Lower lobe of right lung (tissue), 2 donors: ENCODE data around the gene CAMK1. TPM values are rescaled to one million over a fixed set of nuclear protein-coding genes. Genes with fewer than 3 reads are reported as not detected.

Source experiments
- ATAC-seq, 2 donors: fragments of 200-7000 bp; cut with Tn5 transposase; one replicate each; pipeline ENCODE4 v1.9.1; 2020 to 2022; ENCODE audit warnings: mild to moderate bottlenecking in 2 of 2, moderate library complexity in 2 of 2
- DNase-seq: peaks from one replicate; pipeline ENCODE4 v3.0.0-alpha.2; 2020
- H3K27ac ChIP-seq: fragments of 200-600 bp; one replicate; pipeline ENCODE4 v1.8.0; 2022
- H3K27me3 ChIP-seq: fragments of 200-600 bp; one replicate; pipeline ENCODE4 v1.8.0; 2022; ENCODE audit warnings: low read depth
- H3K36me3 ChIP-seq: fragments of 200-600 bp; one replicate; pipeline ENCODE4 v1.8.0; 2022; ENCODE audit warnings: mild to moderate bottlenecking
- H3K4me1 ChIP-seq: fragments of 200-600 bp; one replicate; pipeline ENCODE4 v1.8.0; 2022
- H3K4me3 ChIP-seq: fragments of 200-600 bp; one replicate; pipeline ENCODE4 v1.8.0; 2022; ENCODE audit warnings: mild to moderate bottlenecking
- H3K9me3 ChIP-seq: fragments of 200-600 bp; one replicate; pipeline ENCODE4 v1.8.0; 2022
- intact Hi-C: fragments of 100-400 bp; cut with DNase I; formaldehyde crosslinking; loops from one replicate; pipeline ENCODE4 v1.11.0; 2022
- total RNA-seq: library from RNA; stranded (reverse); fragmentation: NEBNext Ultra II Directional; extraction: Animal tissue kit (Norgen Biotek cat#: 25700); gene quantifications from one replicate; pipeline ENCODE4 v1.2.1, GENCODE V29; 2021
- TF ChIP-seq, protein P1 (sequence below): fragments of 200-600 bp; IDR thresholded peaks from one replicate; pipeline ENCODE4 v1.8.0; 2022; ENCODE audit warnings: antibody characterized with exemption, mild to moderate bottlenecking
- donor health status: DM: no; HTN: yes; CAD: no; lungs with severe emphysema.

Gene CAMK1
- total RNA-seq, 1 donor from 2014 or later: 30.8 TPM

DNA sequence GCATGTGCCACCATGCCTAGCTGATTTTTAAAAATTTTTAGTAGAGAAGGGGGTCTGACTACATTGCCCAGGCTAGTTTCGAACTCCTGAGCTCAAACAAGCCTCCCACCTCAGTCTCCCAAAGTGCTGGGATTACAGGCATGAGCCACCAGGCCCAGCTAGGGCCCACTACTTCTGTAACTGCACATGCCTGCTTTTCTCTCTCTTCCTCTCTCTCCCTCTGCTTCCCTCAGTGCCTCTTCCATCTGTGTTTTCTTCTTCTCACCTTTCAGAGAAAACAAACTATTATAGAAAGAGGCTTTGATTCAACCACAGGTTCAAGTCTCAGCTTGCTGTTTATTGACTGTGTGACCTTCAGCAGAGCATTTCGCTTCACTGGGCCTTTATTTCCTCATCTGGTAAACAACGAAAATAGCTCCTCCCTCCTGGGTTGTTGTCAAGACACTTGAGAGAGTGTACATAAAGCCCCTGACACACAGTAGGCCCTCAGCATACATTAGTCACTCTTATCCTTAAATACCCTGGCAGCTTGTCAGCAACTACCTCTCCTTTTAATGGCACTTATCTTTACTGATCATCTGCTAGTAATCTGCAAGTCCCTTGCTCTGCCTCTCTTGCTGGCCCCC, 12.3 kb upstream of the CAMK1 start:
- intact Hi-C loops: no loop called here
- H3K36me3 ChIP-seq: peaks cover 71% of the 10 kb centered on the region
- no peak for ATAC-seq
- H3K4me1 ChIP-seq: peaks cover 26% of the 10 kb centered on the region
- DNase-seq: no peak
- no peaks in the 10 kb centered on the region for H3K9me3 ChIP-seq
- H3K27me3 ChIP-seq: no peaks in the 10 kb centered on the region
- H3K4me3 ChIP-seq: no peak overlapping the region
- TF ChIP-seq, protein P1, sequence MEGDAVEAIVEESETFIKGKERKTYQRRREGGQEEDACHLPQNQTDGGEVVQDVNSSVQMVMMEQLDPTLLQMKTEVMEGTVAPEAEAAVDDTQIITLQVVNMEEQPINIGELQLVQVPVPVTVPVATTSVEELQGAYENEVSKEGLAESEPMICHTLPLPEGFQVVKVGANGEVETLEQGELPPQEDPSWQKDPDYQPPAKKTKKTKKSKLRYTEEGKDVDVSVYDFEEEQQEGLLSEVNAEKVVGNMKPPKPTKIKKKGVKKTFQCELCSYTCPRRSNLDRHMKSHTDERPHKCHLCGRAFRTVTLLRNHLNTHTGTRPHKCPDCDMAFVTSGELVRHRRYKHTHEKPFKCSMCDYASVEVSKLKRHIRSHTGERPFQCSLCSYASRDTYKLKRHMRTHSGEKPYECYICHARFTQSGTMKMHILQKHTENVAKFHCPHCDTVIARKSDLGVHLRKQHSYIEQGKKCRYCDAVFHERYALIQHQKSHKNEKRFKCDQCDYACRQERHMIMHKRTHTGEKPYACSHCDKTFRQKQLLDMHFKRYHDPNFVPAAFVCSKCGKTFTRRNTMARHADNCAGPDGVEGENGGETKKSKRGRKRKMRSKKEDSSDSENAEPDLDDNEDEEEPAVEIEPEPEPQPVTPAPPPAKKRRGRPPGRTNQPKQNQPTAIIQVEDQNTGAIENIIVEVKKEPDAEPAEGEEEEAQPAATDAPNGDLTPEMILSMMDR: no peak
- H3K27ac ChIP-seq: no peak overlapping the region

DNA sequence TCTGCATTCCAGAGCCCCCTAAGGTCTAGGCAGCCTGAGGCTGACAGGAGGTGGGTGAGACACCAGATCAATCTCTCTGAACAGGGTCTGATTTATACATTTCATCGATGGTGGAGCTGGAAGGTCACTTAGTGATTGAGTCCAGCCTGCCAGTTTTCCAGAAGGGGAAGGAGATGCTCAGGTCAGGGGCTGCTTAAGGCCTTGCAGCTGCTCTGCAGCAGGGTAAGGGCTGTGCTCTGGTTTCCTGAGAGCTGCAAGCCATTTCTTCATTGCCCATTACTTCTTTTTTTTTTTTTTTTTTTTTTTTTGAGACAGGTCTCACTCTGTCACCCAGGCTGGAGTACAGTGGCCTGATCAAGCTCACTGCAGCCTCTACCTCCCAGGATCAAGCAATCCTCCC, 11.8 kb upstream of the CAMK1 start:
- ATAC-seq (no peak), DNase-seq (no peak)
- TF ChIP-seq, protein P1: no peak
- intact Hi-C loops: no loop called here
- H3K4me1 ChIP-seq: peaks cover 26% of the 10 kb centered on the region
- H3K9me3 ChIP-seq: no peaks in the 10 kb centered on the region
- H3K27me3 ChIP-seq: no peaks in the 10 kb centered on the region
- H3K27ac ChIP-seq: no peak overlapping the region
- no peak overlapping the region for H3K4me3 ChIP-seq
- peaks cover 66% of the 10 kb centered on the region for H3K36me3 ChIP-seq

DNA sequence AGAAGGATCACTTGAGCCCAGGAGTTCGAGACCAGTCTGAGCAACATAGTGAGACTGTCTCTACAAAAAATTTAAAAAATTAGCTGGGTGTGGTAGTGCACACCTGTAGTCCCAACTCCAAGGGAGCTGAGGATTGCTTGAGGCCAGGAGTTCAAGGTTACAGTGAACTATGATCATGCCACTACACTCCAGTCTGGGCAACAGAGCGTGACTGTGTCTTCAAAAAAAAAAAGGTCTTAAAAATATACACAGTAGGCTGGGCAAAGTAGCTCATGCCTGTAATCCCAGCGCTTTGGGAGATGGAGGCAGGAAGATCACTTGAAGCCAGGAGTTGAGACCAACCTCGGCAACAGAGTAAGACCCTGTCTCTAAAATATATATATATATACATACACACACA, 11.2 kb upstream of the CAMK1 start:
- DNase-seq: no peak
- H3K27me3 ChIP-seq: no peaks in the 10 kb centered on the region
- no peaks in the 10 kb centered on the region for H3K9me3 ChIP-seq
- H3K27ac ChIP-seq: peak overlapping the region; percentile 71
- peaks cover 61% of the 10 kb centered on the region for H3K36me3 ChIP-seq
- no peak for ATAC-seq
- peaks cover 26% of the 10 kb centered on the region for H3K4me1 ChIP-seq
- intact Hi-C loops: no loop called here
- TF ChIP-seq, protein P1: no peak
- no peak overlapping the region for H3K4me3 ChIP-seq

DNA sequence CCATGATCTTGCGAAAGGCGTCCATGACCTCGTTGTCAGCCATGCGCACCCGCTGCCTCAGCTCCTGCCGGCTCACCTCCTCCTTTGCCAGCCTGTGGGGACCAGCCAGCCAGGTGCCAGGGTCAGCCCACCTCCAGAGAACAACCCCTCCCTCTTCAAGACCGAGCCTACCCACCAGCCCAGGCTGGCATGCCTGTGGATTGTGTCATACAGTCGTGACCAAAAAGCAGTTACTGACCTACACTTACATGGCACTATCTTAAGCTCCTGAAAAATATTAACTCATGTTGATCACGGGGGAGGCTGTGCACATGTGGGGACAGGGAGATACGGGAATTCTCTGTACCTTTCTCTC, 10.7 kb upstream of the CAMK1 start:
- DNase-seq: no peak
- Histone ChIP-seq H3K27me3 (no peaks in the 10 kb centered on the region), H3K4me3 (no peak overlapping the region), H3K27ac (peak overlapping the region; percentile 71), H3K36me3 (peaks cover 56% of the 10 kb centered on the region), H3K4me1 (peaks cover 26% of the 10 kb centered on the region), H3K9me3 (no peaks in the 10 kb centered on the region)
- no peak for ATAC-seq
- TF ChIP-seq, protein P1: no peak
- intact Hi-C loops: no loop called here

DNA sequence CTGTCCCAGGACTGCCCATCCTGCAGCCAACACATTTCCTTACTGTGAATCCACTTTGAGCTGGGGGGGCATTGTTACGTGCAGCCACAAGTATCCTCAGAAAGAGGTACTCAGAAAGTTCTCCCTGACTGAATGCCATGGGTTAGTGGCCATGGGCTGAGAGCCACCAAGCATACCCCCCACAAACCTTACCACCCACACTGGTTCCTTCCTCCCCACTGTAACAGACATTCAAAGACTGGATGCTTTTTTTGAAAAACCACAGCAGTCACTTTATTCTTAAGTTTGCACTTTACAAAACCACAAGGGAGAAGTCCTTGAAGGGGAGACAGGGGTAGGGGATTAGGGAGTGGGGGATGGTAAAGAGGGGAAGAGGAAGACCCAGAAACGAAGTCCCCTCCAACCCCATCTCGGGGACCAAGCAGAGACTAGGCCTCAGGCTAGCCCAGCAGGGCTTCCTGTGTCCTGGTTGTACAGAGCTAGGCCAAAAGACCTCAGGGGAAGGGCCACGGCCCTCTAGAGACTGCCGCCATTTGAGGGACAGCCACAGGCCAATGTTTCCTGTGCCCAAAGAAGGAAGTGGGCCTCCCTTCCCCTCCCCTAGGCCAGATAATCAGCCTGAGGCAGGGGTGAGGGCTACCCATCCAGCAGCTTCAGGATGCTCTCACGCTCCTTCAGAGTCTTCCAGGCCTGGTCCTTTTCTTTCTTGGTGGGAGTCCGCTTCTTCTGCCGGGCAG, 10.1 kb upstream of the CAMK1 start:
- ATAC-seq (peak; percentile 58 to 76), DNase-seq (peak; percentile 57)
- H3K4me3 ChIP-seq: no peak overlapping the region
- H3K4me1 ChIP-seq: peaks cover 26% of the 10 kb centered on the region
- no peaks in the 10 kb centered on the region for H3K9me3 ChIP-seq
- H3K27me3 ChIP-seq: no peaks in the 10 kb centered on the region
- intact Hi-C loops: no loop called here
- H3K36me3 ChIP-seq: peaks cover 50% of the 10 kb centered on the region
- TF ChIP-seq, protein P1: no peak
- peak overlapping the region; percentile 71 for H3K27ac ChIP-seq
